ENCODE data around the gene OR2A12.
"Not testable (repeated sequence)": the region's sequence is repeated elsewhere in the genome, so short reads cannot be mapped to it uniquely, and the experiment has no call there.

Gene OR2A12, protein sequence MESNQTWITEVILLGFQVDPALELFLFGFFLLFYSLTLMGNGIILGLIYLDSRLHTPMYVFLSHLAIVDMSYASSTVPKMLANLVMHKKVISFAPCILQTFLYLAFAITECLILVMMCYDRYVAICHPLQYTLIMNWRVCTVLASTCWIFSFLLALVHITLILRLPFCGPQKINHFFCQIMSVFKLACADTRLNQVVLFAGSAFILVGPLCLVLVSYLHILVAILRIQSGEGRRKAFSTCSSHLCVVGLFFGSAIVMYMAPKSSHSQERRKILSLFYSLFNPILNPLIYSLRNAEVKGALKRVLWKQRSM

DNA sequence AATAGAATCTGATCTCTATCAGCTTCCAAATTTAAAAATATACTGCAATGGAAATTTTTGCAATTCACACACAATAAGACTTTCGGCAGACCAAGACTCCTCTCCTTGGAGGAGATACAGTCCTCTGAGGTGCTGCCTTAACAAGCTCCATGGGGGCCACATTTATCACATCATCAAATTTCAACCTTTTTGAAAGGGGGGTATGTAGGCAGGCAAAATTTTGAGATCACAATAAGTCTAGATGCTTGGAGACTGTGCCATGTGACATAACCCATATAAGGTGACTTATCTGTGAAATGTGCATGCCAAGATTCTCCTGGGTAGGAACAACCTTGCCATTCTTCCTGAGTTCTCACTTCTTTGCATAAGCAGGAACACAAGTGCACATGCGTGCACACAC, at the start of gene OR2A12:
OR2A12 (plus strand) TSS at position 301 of the 400 bp plus-strand sequence. CDS start 8,830 bp downstream, outside the sequence.
- DNase-seq = no peak

DNA sequence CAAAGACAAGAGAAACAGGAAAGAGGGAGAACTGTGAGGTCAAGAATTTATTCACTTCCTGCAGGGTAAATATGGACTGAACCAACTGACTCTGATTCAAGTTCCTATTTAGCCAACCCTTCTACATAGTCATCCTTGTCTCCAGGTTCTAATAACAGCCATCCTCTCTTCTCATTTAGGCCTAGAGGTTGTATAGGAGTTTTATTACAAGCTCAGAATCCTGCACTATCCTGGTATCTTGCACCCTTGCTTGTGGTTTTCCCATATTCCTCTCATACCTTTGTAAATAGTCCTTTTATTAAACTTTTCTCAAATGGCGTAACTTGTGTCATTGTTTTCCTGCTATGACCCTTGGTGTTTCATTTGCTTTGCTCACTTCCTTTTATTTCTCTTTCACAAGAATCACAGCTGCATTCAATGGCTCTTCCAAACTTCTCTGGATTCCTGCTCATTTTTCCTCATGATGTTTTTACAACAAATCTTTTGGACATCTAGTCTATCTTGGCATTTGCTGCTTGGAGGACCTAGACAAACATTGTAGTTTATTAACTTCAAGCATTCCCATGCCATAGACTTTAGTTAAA, 49.7 kb upstream of the OR2A12 start:
- no peak for DNase-seq

DNA sequence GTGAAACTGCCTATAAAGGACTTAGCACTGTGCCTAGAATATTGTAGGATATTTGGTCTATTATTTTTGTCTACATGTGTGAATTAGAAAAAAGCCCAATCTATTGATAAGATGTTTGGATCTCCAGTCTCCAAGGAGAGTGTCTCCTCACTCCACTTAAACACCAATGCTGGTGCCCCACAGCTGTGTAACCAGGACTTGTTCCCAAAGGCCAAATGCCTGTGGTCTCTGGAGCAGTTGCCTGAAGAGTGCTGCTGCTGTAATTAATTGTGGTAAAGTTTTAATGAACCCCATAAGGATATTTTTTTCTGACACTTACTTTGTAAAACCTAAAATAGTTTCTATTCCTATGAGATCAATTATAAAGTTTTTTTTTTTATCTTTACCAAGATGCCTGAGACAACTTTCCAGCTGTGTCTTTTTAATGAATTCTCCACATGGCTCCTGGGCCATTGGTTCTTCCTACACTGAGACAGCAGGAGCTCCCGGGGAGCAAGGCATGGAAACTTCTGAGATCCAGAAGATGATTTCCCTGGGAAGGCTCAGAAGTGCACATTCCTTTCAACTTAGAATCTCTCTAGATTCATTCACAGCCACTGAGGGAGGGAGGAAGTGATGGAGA, 48.6 kb upstream of the OR2A12 start:
- no peak for DNase-seq

DNA sequence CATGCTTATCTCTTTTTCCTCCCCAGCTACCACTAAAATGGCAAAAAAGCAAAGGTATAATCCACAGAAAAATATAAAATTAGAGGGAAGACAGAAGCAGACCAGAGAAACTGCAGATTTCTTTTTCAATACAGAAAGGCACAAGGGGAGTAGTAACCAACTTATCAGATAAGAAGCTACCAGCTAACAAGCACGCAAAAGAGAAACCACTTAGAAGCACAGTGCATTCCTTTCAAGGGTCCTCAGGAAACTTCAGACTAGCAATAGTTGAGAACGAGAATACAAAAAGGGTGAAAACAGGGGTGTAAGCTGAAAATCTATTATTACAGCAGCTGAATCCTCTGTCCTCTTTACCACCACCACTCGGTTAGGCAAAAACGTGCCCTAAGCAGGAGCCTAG, 47.2 kb upstream of the OR2A12 start:
- DNase-seq = no peak

DNA sequence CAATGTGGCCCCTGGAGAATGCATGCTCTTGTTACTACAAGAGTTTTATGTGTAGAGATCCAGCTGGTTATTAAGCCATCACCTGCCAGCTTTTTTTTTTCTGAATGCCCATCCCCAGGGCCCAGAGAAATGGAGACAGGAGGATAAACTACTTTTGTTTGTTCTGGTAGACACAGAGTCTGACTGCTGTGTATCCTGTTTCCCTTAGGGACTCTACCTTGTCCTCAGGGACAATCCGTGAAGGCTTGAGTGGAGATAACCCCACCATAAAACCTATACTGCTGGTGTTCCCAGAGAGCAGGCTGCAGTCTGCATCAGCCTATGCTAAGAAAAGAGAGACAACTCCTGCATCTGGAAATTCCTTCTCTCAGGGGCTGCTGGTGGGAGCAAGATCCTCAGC, 37.4 kb upstream of the OR2A12 start, which contains the start of gene OR2A5:
OR2A5 (plus strand) TSS at position 301 of the 400 bp plus-strand sequence. CDS start 1,454 bp downstream, outside the sequence.
- no peak for DNase-seq

DNA sequence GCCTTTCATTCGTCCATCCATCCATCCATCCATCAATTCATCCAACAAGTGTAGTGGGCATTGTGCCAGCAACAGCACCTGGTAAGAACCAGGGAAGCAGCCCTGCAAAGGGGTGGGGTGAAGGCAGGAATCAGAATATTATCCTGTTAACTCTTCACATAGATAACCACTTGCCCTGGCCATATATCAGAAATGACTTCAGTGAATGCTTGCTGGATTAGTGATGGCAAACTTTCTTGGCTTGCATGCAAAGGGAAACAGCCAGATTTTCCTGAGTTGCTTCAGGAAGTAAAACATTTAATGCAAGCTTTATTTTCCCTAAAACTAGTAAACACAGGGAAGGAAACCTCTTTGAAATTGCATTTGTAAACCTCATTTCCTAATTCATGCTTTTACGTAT, 36.6 kb upstream of the OR2A12 start:
- DNase-seq = no peak

DNA sequence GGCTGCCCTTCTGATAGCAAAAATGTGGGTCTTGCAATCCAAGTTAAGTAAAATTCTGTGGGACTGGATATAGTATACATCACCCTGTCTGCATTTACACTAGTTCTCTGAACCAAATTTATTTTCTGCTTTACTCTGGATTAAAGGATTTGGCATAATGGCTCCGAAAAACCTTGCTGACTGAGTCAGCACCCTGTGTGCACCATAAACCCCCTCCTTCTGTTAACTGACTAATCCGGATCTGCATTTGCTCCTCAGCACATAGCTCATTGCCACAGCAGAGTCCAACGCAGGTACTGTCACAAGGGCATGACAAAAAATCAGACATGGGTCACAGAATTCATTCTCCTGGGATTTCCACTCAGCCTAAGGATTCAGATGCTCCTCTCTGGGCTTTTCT, 36.0 kb upstream of the OR2A12 start:
- no peak for DNase-seq

DNA sequence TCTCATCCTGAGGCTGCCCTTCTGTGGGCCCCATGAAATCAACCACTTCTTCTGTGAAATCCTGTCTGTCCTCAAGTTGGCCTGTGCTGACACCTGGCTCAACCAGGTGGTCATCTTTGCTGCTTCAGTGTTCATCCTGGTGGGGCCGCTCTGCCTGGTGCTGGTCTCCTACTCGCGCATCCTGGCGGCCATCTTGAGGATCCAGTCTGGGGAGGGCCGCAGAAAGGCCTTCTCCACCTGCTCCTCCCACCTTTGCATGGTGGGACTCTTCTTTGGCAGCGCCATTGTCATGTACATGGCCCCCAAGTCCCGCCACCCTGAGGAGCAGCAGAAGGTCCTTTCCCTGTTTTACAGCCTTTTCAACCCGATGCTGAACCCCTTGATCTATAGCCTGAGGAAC, 35.2 kb upstream of the OR2A12 start:
- not testable (repeated sequence) for DNase-seq

DNA sequence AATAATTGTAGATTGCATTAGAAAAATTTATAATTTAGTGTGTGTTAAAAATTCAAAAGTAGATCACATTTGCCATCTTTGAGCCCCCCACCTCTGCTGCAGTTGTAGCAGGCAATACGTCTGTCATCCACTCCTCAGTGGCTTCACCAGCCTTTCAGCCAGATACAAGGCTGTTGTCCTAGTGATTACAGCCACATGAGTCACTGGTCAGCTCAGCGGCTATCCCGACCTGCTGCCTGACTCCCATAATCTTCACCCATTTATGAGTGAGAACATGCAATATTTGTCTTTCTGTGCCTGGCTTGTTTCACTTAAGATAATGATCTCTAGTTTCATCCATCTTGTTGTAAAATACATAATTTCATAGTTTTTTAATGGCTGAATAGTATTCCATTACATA, 28.1 kb upstream of the OR2A12 start:
- DNase-seq = no peak

DNA sequence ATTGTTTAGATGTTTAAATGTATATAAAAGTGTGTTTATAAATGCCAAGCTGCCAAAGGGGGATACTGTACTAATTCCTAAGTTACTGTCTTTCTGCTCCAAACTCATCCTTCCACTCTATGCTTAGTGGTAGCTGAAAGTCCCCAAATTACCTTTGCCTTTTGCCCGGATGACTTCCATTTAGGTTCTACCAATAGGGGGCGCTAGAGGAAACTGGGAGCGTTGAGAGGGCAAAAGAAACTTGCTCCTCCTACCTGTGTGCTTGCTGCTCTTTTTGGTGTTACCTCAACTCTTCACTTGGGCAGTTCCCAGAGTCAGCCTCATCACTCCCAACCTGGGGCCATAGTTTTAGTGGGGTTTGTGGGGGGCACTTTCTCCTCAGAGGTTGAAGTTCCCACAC, 22.4 kb upstream of the OR2A12 start:
- no peak for DNase-seq

DNA sequence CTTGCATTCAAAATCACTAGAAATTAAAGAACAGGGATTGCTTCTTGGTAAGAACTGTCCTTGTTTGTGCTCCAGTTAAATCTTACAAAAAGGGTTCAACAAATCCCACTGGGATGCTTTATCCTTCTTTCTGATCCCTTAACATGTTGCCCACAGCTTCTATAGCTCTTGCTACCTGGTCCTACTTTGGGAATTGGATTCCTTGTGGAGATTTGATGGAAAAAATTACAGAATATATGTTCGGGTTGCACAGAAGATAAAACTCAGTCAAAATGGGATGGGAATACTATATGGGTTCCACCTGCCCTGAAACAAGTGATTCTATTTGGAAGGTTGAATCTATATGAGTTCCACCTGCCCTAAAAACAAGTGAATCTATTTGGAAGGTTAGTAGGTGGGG, 16.6 kb upstream of the OR2A12 start, which contains the start of gene OR2A25:
OR2A25 (plus strand) TSS at position 301 of the 400 bp plus-strand sequence. CDS start 4,409 bp downstream, outside the sequence.
- DNase-seq = no peak

DNA sequence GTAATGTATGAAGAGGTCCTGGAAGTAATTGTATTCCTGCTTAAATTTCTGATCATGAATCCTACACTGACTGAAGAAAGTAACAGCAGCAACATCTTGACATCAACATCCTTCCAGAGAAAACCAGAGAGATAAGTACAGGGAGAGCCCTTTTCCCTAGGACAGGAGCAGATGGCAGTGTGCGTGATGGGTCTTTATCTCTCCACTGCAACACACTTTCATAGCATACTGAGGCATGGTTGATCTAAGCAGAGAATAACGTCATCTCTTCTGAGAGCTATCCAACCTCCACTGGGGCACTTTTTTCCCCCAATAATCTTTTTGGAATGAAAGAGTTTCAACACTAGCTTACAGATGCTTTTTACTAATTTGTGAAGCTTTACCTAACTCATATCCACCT, 16.1 kb upstream of the OR2A12 start:
- DNase-seq = no peak

DNA sequence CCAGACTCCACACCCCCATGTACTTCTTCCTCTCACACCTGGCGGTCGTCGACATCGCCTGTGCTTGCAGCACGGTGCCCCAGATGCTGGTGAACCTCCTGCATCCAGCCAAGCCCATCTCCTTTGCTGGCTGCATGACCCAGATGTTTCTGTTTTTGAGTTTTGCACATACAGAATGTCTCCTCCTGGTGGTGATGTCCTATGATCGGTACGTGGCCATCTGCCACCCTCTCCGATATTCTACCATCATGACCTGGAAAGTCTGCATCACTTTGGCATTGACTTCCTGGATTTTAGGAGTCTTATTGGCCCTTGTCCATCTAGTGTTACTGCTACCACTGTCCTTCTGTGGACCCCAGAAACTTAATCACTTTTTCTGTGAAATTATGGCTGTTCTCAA, 11.7 kb upstream of the OR2A12 start:
- no peak for DNase-seq

DNA sequence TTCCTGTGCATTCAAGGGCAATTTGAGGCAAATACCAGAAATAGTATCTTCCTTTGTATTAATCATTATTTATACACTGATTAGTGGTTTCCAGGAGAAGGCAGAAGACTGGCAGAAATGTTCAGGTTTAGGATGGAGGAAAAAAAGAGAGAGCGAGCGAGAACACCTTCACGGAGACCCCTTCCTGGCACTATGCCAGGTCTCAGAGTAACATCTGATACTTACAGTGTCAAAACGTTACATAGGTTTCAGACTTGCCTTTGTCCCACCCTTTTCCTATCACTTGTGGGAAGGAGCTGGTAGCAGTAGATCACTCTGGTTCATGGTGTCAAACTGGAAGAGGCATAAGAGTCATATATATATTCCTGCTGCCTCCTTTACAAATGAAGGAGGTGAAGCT, 652 bp downstream of the OR2A12 start:
- DNase-seq = no peak

DNA sequence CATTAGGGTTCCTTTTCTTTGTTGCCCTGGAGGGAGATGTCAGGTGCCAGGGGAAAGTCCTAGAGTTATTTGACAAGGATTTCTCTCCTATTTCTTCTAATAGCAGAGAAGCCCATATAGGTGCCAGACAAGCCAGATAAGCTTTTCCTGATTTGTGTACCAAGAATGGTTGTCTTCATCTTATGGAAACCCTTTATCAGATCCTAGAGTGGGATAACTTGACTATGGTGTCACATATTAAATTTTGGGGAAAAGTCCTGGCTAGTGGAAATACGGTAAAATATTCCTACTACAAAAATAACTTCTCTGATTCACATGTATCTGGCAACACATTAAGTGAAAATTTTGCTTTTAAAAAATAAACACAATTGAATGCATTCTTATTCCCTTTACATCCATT, 1.2 kb downstream of the OR2A12 start:
- no peak for DNase-seq

DNA sequence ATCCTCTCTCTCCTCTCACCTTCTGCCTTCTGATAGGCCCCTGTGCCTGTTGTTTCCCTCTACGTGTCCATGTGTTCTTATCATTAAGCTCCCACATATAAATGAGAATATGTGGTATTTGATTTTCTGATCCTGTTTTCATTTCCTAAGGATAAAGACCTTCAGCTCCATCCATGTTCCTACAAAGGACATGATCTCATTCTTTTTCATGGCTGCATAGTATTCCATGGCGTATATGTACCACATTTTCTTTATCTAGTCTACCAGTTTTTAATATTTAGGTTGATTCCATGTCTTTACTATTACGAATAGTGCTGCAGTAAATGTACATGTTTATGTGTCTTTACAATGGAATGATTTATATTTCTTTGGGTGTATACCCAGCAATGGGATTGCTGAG, 4.6 kb downstream of the OR2A12 start:
- DNase-seq = no peak

DNA sequence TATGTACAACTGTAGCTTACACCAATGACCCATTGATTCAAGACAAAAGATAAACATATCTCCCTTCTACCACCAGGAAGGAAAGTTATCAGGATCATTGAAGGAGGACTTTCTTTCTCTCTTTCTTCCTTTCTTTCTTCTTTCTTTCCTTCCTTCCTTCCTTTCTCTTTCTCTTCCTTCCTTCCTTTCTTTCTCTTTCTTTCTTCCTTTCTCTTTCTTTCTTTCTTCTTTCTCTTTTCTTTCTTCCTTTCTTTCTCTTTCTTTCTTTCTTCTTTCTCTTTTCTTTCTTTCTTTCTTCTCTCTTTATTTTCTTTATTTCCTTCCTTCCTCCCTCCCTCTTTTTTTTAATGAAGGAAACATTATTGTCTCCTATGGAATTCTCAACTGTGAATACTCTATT, 12.7 kb downstream of the OR2A12 start:
- no peak for DNase-seq

DNA sequence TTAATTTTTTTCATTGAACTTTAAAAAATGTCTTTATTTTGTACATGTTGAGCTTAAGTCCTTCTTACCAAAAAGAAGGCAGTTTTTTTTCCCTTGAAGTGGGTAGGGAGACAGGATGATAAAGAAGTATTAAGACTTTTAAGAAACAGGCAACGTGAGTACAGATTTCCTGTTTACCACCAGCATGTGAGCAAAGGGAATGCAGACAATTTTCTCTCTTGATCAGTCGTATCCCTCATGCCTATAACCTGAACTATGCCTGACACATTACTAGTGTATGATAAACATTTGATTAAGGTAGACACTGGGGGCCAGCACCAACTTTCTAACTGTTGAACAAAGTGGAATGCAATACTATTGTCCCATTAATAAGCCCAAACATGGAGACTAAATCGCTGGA, 14.5 kb downstream of the OR2A12 start:
- no peak for DNase-seq

DNA sequence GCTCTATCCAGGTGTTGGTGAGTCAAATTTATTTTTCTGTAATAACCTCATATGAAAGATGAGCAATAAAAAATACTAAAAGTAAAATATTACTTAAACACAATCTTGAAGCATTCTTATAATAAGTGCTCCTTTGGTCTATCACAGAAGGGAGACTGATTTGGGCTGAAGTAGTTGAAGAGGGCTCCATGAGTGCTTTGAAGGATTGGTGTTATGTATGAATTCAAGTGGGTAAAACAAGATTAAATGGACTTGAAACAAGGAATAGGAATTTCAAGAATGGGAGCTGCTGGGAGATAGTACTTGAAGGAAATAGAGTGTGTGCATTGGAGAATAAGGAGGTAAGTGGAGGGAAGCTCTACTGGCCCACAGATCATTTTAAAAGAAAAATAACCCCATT, 16.0 kb downstream of the OR2A12 start:
- no peak for DNase-seq

DNA sequence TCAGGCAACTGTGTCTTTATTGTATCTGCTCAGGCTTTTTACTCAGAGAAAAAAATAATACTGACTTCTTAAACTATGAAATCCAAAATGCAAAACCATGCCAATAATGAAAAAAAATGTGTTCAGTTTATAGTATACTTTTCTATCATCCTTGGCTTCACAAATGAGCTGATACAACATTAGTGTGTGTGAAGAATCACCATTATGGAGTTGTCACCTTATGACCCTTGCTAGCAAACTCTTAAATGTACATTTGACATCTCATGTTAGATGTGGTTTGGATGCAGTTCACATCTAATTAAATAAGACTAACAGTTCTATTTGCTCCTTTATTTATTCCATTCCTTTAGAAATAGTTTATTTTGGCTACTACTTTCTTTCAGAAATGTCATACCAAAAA, 19.1 kb downstream of the OR2A12 start:
- DNase-seq = no peak

DNA sequence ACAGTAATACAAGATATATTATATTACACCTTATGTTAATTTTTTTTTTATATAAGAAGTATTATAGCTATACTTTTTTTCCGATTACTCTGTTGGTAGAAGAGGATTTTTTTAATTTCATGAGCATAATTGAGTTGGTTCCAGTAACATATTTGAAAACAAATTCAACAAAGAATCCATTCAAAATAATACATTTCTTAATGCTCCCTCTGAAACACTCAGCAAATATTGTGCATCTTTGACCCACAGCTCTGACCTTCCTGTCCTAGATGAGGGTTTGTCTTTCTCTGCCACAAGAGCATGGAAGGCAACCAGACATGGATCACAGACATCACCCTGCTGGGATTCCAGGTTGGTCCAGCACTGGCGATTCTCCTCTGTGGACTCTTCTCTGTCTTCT, 23.2 kb downstream of the OR2A12 start, which contains the start of gene OR2A2:
OR2A2 (plus strand) TSS at position 301 of the 400 bp plus-strand sequence; CDS start at position 301, 0 bp downstream.
- no peak for DNase-seq

DNA sequence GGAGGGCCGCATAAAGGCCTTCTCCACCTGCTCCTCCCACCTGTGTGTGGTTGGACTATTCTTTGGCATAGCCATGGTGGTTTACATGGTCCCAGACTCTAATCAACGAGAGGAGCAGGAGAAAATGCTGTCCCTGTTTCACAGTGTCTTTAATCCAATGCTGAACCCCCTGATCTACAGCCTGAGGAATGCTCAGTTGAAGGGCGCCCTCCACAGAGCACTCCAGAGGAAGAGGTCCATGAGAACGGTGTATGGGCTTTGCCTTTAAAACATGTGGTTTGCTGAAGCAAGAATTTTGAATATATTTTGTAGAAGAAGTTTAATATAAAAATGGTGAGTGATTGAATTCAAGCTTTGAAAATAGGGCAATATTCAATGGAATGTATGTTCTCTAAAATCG, 24.2 kb downstream of the OR2A12 start:
- DNase-seq = no peak

DNA sequence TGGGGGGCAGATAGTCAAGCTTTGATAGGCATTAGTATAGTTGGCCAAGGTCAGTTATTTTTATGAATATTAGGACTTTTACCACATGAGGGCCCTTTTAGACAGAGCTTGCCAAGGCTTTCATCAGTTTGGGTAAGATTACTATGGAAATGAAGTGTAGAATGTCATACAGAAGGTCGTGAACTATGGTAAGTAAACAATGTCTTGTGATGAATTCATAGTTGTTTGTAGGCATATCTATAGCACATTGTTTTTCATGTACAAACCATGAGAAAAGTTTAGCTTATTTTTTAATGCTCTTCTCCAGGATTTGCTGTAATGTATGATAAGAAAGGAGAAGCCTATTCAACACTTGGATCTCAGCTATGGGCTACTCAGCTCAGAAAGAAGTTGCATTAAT, 27.6 kb downstream of the OR2A12 start:
- DNase-seq = no peak

DNA sequence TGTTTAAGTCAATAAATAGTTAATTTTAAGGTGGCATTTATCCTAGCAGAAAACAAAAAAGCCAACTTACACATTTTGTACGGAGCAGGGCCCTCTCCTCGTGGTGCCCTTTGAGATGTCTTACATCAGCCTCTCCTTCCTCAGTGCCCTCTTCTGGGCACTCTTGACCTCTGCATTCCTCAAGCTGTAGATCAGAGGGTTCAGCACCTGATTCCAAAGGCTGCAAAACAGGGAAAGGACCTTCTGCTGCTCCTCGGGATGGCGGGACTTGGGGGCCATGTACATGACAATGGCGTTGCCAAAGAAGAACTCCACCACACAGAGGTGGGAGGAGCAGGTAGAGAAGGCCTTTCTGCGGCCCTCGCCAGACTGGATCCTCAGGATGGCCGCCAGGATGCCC, 32.3 kb downstream of the OR2A12 start:
- no peak for DNase-seq

Data from retina (tissue), 1 donor.